Ovary (tissue), 3 donors: Measurements from ENCODE around the gene CCDC97.

Experiments used
- POLR2A ChIP-seq: fragments of 450-650 bp; IDR thresholded peaks from one replicate; pipeline ENCODE4 v1.6.1; 2017; ENCODE audit warnings: antibody characterized with exemption, mild to moderate bottlenecking, moderate library complexity
- TF ChIP-seq, protein P1 (sequence below), 3 donors: fragments of 450-650 bp in 2 of 3; fragments of 200-600 bp in 1 of 3; IDR thresholded peaks; one replicate each; pipeline versions ENCODE4 v1.5.1 to v1.8.0; 2016 to 2022; ENCODE audit warnings: antibody characterized with exemption in 3 of 3, mild to moderate bottlenecking in 1 of 3
- donor health status: DM: no; HTN: no; CAD: no.

DNA sequence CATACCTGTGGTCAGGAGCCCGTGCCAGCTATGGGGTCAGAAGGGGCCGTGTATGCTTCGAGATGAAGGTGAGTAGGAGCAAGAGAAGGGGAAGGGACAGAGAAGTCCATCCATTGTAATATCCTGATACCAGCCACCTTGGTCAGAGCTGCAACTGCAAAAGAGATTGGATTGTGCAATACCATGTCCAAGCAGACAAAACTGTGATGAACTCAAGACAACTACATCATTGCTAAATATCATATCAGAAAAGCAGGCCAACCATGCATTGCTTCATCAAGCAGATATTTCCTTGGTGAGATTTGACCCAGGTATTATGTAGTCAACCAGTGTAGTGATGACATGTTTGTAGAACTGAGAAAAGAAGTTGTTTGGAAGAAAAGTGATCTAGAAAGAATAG lies 33.7 kb upstream of the CCDC97 start:
- TF ChIP-seq, protein P1, sequence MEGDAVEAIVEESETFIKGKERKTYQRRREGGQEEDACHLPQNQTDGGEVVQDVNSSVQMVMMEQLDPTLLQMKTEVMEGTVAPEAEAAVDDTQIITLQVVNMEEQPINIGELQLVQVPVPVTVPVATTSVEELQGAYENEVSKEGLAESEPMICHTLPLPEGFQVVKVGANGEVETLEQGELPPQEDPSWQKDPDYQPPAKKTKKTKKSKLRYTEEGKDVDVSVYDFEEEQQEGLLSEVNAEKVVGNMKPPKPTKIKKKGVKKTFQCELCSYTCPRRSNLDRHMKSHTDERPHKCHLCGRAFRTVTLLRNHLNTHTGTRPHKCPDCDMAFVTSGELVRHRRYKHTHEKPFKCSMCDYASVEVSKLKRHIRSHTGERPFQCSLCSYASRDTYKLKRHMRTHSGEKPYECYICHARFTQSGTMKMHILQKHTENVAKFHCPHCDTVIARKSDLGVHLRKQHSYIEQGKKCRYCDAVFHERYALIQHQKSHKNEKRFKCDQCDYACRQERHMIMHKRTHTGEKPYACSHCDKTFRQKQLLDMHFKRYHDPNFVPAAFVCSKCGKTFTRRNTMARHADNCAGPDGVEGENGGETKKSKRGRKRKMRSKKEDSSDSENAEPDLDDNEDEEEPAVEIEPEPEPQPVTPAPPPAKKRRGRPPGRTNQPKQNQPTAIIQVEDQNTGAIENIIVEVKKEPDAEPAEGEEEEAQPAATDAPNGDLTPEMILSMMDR (IDR thresholded peaks at IDR 0.05) = no peak
- TF ChIP-seq POLR2A = no peak
